Measurements from ENCODE around the gene MPST. TPM values are rescaled to one million over a fixed set of nuclear protein-coding genes. Genes with fewer than 3 reads are reported as not detected.

The MPST gene
- total and polyA plus RNA-seq, 8 donors = 41.4 to 63.1 (median 55.6) TPM

GRCh38 chr22:37017356-37017755 is 2.2 kb upstream of the MPST start:
- peaks cover 16 to 63% of the 10 kb centered on the region in 2 donors for H3K4me1 ChIP-seq
- no peaks in the 10 kb centered on the region for H3K9me3 ChIP-seq
- no peak for ATAC-seq
- no peak overlapping the region for H3K27ac ChIP-seq
- intact Hi-C loops (cut with DNase I) = no loop called here
- H3K27me3 ChIP-seq = no peaks in the 10 kb centered on the region
- H3K36me3 ChIP-seq = peaks cover 0 to 10% of the 10 kb centered on the region in 2 donors
- TF ChIP-seq CTCF (IDR thresholded peaks at IDR 0.05) = no peak
- no peak for DNase-seq
- H3K4me3 ChIP-seq = peak overlapping the region in 1 of 2 donors; percentile 82

- peak overlapping the region; percentile 82 to 91 for H3K4me3 ChIP-seq
- peaks cover 0 to 10% of the 10 kb centered on the region in 2 donors for H3K36me3 ChIP-seq
- ATAC-seq = no peak
- H3K9me3 ChIP-seq = no peaks in the 10 kb centered on the region
- intact Hi-C loops (cut with DNase I) = no loop called here
- H3K27me3 ChIP-seq = no peaks in the 10 kb centered on the region
- DNase-seq = no peak
- H3K4me1 ChIP-seq = peaks cover 16 to 65% of the 10 kb centered on the region in 2 donors
- H3K27ac ChIP-seq = peak overlapping the region; percentile 83 to 85
- no peak for TF ChIP-seq CTCF (IDR thresholded peaks at IDR 0.05)
Observed at GRCh38 chr22:37018086-37018814, 1.3 kb upstream of the MPST start.

- peak overlapping the region; percentile 83 to 85 for H3K27ac ChIP-seq
- peaks cover 16 to 59% of the 10 kb centered on the region in 2 donors for H3K4me1 ChIP-seq
- TF ChIP-seq CTCF (IDR thresholded peaks at IDR 0.05) = peak in 1 of 2 donors; percentile 3
- intact Hi-C loops (cut with DNase I) = no loop called here
- peaks cover 0 to 10% of the 10 kb centered on the region in 2 donors for H3K36me3 ChIP-seq
- DNase-seq = peak in 3 of 4 donors; percentile 67 to 89 (median 72)
- no peaks in the 10 kb centered on the region for H3K27me3 ChIP-seq
- peak overlapping the region; percentile 82 to 91 for H3K4me3 ChIP-seq
- ATAC-seq = peak; percentile 58
- no peaks in the 10 kb centered on the region for H3K9me3 ChIP-seq
Observed at GRCh38 chr22:37018815-37019308, 680 bp upstream of the MPST start.

- no peaks in the 10 kb centered on the region for H3K27me3 ChIP-seq
- H3K9me3 ChIP-seq = no peaks in the 10 kb centered on the region
- peaks cover 0 to 22% of the 10 kb centered on the region in 2 donors for H3K36me3 ChIP-seq
- no peak for TF ChIP-seq CTCF (IDR thresholded peaks at IDR 0.05)
- peak; percentile 54 for ATAC-seq
- H3K27ac ChIP-seq = peak overlapping the region; percentile 83 to 85
- intact Hi-C loops (cut with DNase I) = no loop called here
- peak in 1 of 4 donors; percentile 28 for DNase-seq
- peak overlapping the region; percentile 74 to 82 for H3K4me3 ChIP-seq
- peaks cover 16 to 63% of the 10 kb centered on the region in 2 donors for H3K4me1 ChIP-seq
Observed at GRCh38 chr22:37020192-37020479, 594 bp downstream of the MPST start.

- H3K27ac ChIP-seq = no peak overlapping the region
- TF ChIP-seq CTCF (IDR thresholded peaks at IDR 0.05) = no peak
- no peaks in the 10 kb centered on the region for H3K27me3 ChIP-seq
- no peaks in the 10 kb centered on the region for H3K9me3 ChIP-seq
- peaks cover 16 to 59% of the 10 kb centered on the region in 2 donors for H3K4me1 ChIP-seq
- H3K4me3 ChIP-seq = peak overlapping the region in 1 of 2 donors; percentile 82
- DNase-seq (no peak), ATAC-seq (no peak)
- intact Hi-C loops (cut with DNase I) = no loop called here
- H3K36me3 ChIP-seq = peaks cover 0 to 31% of the 10 kb centered on the region in 2 donors
Observed at GRCh38 chr22:37021041-37021440, 1.5 kb downstream of the MPST start.
